Endothelial cell of umbilical vein (primary cell): ENCODE data around the gene KDM4D. TPM values are rescaled to one million over a fixed set of nuclear protein-coding genes. Genes with fewer than 3 reads are reported as not detected.
A peak's percentile ranks its signal among the peaks of the same experiment; 100 is the strongest.

Experiments
- BruUV-seq: library from RNA; stranded (reverse); fragments of 400-500 nt; replicated peaks from 2 replicates; lab custom pipeline; 2021; lab: Mats Ljungman, UMichigan
- CTCF ChIA-PET: fragments of 300-600, 350-600 bp; sonication (Branson Sonifier 250); formaldehyde crosslinking; loops from one replicate; lab custom pipeline; 2021; ENCODE audit warnings: antibody characterized with exemption, inconsistent platforms; lab: Charles Lee
- POLR2A ChIA-PET: fragments of 300-600, 350-600 bp; sonication (Branson Sonifier 250); formaldehyde crosslinking; loops from one replicate; lab custom pipeline; 2021; ENCODE audit warnings: antibody characterized with exemption, inconsistent platforms; lab: Charles Lee
- DNase-seq: peaks from one replicate; pipeline ENCODE4 v3.0.0-alpha.2; 2011; ENCODE audit warnings: low read depth, low spot score
- FAIRE-seq: peaks from 2 replicates; lab custom pipeline; 2011; peaks lifted over from hg19 to GRCh38; lab: Jason Lieb, UNC
- H2AFZ ChIP-seq: 2 replicates; pipeline ENCODE4 v1.6.0; 2012; ENCODE audit warnings: low read depth, low read length, control low read depth, inconsistent platforms
- H3K27ac ChIP-seq: 2 replicates; pipeline ENCODE4 v1.5.1; 2011; ENCODE audit warnings: low read depth, mild to moderate bottlenecking, control low read depth, low read length, moderate library complexity; ENCODE audit not compliant: insufficient read depth
- H3K27me3 ChIP-seq, 2 experiments: 2 replicates each; pipeline versions ENCODE4 v1.6.0 to v1.6.1; 2011; ENCODE audit warnings: low read length in 2 of 2, mixed read lengths in 1 of 2; ENCODE audit not compliant: control insufficient read depth in 2 of 2, insufficient read depth in 2 of 2
- H3K36me3 ChIP-seq, 2 experiments: 2 replicates in 1 of 2; 3 replicates in 1 of 2; pipeline ENCODE4 v1.5.1; 2011; ENCODE audit warnings: low read length in 2 of 2, mild to moderate bottlenecking in 1 of 2, moderate library complexity in 1 of 2; ENCODE audit not compliant: control insufficient read depth in 2 of 2, insufficient read depth in 2 of 2; ENCODE audit errors: extremely low read depth in 1 of 2
- H3K4me1 ChIP-seq: 3 replicates; pipeline ENCODE4 v1.5.1; 2011; ENCODE audit warnings: mild to moderate bottlenecking, low read length; ENCODE audit not compliant: control insufficient read depth, insufficient read depth; ENCODE audit errors: extremely low read depth
- H3K4me2 ChIP-seq: 2 replicates; pipeline ENCODE4 v1.6.1; 2011; ENCODE audit warnings: low read length, control low read depth, mixed read lengths; ENCODE audit not compliant: insufficient read depth
- H3K4me3 ChIP-seq, 3 experiments: fragments of 200-600 bp in 1 of 3; sonication (generic), shearing (Covaris generic) in 1 of 3; replicated peaks in 1 of 3; 2 replicates each; pipeline ENCODE4 v1.5.1; 2011 to 2016; ENCODE audit warnings: control low read depth in 3 of 3, low read length in 3 of 3, mild to moderate bottlenecking in 2 of 3, inconsistent platforms in 1 of 3, low read depth in 1 of 3, moderate library complexity in 1 of 3; ENCODE audit not compliant: insufficient read depth in 1 of 3
- H3K79me2 ChIP-seq: 2 replicates; pipeline ENCODE4 v1.6.0; 2012; ENCODE audit warnings: low read length, inconsistent platforms; ENCODE audit not compliant: control insufficient read depth, insufficient read depth
- H3K9ac ChIP-seq: replicated peaks from 2 replicates; pipeline ENCODE3; 2011; ENCODE audit warnings: low read length, control low read depth; ENCODE audit not compliant: insufficient read depth; ENCODE audit errors: extremely low read depth
- H3K9me1 ChIP-seq: replicated peaks from 3 replicates; pipeline ENCODE4 v1.6.0; 2011; ENCODE audit warnings: mild to moderate bottlenecking, low read length; ENCODE audit not compliant: control insufficient read depth, insufficient read depth; ENCODE audit errors: extremely low read depth
- H3K9me3 ChIP-seq: replicated peaks from 2 replicates; pipeline ENCODE4 v1.5.1; 2012; ENCODE audit warnings: low read length, inconsistent platforms; ENCODE audit not compliant: control insufficient read depth, insufficient read depth
- H4K20me1 ChIP-seq: replicated peaks from 2 replicates; pipeline ENCODE3; 2011; ENCODE audit warnings: mild to moderate bottlenecking, low read length; ENCODE audit not compliant: control insufficient read depth, insufficient read depth; ENCODE audit errors: extremely low read depth
- EZH2 ChIP-seq: IDR thresholded peaks from 2 replicates; pipeline ENCODE4 v1.6.1; 2012; ENCODE audit warnings: borderline replicate concordance, low read depth, mild to moderate bottlenecking, moderate library complexity, low read length, inconsistent platforms; ENCODE audit not compliant: severe bottlenecking
- FOS ChIP-seq: IDR thresholded peaks from 2 replicates; pipeline ENCODE4 v1.6.1; 2011; ENCODE audit warnings: mild to moderate bottlenecking, low read length, moderate library complexity, borderline replicate concordance; ENCODE audit not compliant: insufficient read depth
- GATA2 ChIP-seq: IDR thresholded peaks from 2 replicates; pipeline ENCODE4 v1.7.0; 2011; ENCODE audit warnings: low read depth, mild to moderate bottlenecking, moderate library complexity, mixed read lengths, low read length; ENCODE audit not compliant: insufficient read length, insufficient read depth
- JUN ChIP-seq: IDR thresholded peaks from 2 replicates; pipeline ENCODE4 v1.6.1; 2011; ENCODE audit warnings: borderline replicate concordance, low read depth; ENCODE audit not compliant: insufficient read length, insufficient read depth
- MYC ChIP-seq: IDR thresholded peaks from one replicate; pipeline ENCODE4 v1.6.1; 2011; ENCODE audit warnings: mild to moderate bottlenecking, low read depth, low read length
- POLR2A ChIP-seq: IDR thresholded peaks from 2 replicates; pipeline ENCODE4 v1.6.1; 2012; ENCODE audit warnings: low read depth, mild to moderate bottlenecking, control low read depth, low read length
- POLR2AphosphoS5 ChIP-seq: IDR thresholded peaks from 2 replicates; pipeline ENCODE4 v1.6.1; 2012; ENCODE audit warnings: low read depth, mild to moderate bottlenecking, control low read depth, low read length, moderate library complexity; ENCODE audit not compliant: insufficient read depth
- dilution Hi-C: fragments of 300-500 bp; cut with MboI; formaldehyde crosslinking; loops from one replicate; pipeline ENCODE4 v1.15.0; 2019; ENCODE audit warnings: low sequenced_read_pairs; ENCODE audit not compliant: extremely low pct_ligation_motif_present
- intact Hi-C: fragments of 100-400 bp; cut with micrococcal nuclease; formaldehyde crosslinking; loops from one replicate; pipeline ENCODE4 v1.10.0; 2022
- polyA plus RNA-seq, 4 experiments: library from polyadenylated mRNA; depleted of rRNA in 3 of 4; stranded (reverse) in 3 of 4; unstranded in 1 of 4; fragments of >200 nt; gene quantifications; 2 replicates each; pipeline versions ENCODE4 v1.2.1 to v1.2.3, GENCODE V29; 2011 to 2012; ENCODE audit warnings: missing spikeins in 1 of 4
- total RNA-seq: library from RNA; stranded (reverse); gene quantifications from 2 replicates; pipeline ENCODE4 v1.2.3, GENCODE V29; 2021
- TF ChIP-seq, protein P1 (sequence below): IDR thresholded peaks from 2 replicates; pipeline ENCODE4 v1.6.1; 2011; ENCODE audit not compliant: insufficient read depth, insufficient read length
- TF ChIP-seq, protein P2 (sequence below), 2 donors: IDR thresholded peaks; 1 replicate in 1 of 2; 2 replicates in 1 of 2; pipeline ENCODE4 v1.5.1; 2011; ENCODE audit warnings: low read length in 2 of 2, mild to moderate bottlenecking in 2 of 2, moderate library complexity in 2 of 2, control low read depth in 1 of 2, inconsistent platforms in 1 of 2, low read depth in 1 of 2; ENCODE audit not compliant: insufficient read depth in 1 of 2; ENCODE audit errors: extremely low read depth in 1 of 2

Gene KDM4D
- total and polyA plus RNA-seq, 2 donors (not counting 3 experiments of a cell fraction or from before 2014, with no cell fraction given), result 1.0 to 1.3 TPM

DNA sequence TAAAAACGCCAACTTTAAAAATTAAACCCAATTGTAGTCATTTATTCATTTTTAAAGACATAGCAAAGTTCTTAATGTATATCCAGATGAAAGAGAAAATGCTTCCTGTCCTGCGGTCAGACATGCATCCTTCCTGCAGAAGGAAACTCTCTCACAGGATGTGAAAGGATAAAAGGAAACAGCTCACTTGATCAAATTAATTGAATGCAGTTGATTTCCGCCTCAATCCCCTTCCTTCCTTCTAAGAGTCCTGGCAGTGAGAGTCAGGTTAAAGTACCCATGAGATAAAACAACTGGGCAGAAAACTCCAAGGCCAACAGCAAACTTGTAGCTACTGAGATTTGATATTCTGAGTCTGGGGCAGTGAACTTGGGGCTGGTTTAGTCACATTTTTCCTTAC, 38.7 kb upstream of the KDM4D start:
- no peaks in the 10 kb centered on the region for H4K20me1 ChIP-seq
- POLR2A ChIA-PET, result interaction anchor here (1.1 kb wide), 1 partner anchor 38 kb away, joined by 3 read pairs; the partner anchor contains the start of genes CWC15 and KDM4D
- no peaks in the 10 kb centered on the region for H3K36me3 ChIP-seq
- peak overlapping the region; percentile 96 for H3K27ac ChIP-seq
- no peaks in the 10 kb centered on the region for H3K79me2 ChIP-seq
- FAIRE-seq (peak; percentile 89), DNase-seq (peak; percentile 36)
- intact Hi-C loops (loop anchor here (1.0 to 10.0 kb wide), 4 partner anchors 9 to 800 kb away; partner anchors contain the start of genes CWC15 and KDM4D), dilution Hi-C loops (no loop called here)
- no peak overlapping the region for H3K4me3 ChIP-seq
- no peaks in the 10 kb centered on the region for H3K9me1 ChIP-seq
- H3K4me1 ChIP-seq, result peaks cover 49% of the 10 kb centered on the region
- CTCF ChIA-PET, result interaction anchor here (1.0 to 4.5 kb wide), 5 partner anchors 10 to 311 kb away, joined by 3 to 18 read pairs (median 5); no protein-coding TSS in a partner anchor
- no peaks in the 10 kb centered on the region for H3K27me3 ChIP-seq
- H3K4me2 ChIP-seq, result peak overlapping the region; percentile 71
- BruUV-seq, result no TSS peak
- peak overlapping the region; percentile 10 for H2AFZ ChIP-seq
- no peaks in the 10 kb centered on the region for H3K9me3 ChIP-seq
- TF ChIP-seq MYC (no peak), JUN (no peak), FOS (peak; percentile 15), POLR2AphosphoS5 (peak; percentile 67), POLR2A (no peak), EZH2 (no peak), GATA2 (peak; percentile 70)
- TF ChIP-seq, protein P1, sequence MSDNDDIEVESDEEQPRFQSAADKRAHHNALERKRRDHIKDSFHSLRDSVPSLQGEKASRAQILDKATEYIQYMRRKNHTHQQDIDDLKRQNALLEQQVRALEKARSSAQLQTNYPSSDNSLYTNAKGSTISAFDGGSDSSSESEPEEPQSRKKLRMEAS, result no peak
- TF ChIP-seq, protein P2, sequence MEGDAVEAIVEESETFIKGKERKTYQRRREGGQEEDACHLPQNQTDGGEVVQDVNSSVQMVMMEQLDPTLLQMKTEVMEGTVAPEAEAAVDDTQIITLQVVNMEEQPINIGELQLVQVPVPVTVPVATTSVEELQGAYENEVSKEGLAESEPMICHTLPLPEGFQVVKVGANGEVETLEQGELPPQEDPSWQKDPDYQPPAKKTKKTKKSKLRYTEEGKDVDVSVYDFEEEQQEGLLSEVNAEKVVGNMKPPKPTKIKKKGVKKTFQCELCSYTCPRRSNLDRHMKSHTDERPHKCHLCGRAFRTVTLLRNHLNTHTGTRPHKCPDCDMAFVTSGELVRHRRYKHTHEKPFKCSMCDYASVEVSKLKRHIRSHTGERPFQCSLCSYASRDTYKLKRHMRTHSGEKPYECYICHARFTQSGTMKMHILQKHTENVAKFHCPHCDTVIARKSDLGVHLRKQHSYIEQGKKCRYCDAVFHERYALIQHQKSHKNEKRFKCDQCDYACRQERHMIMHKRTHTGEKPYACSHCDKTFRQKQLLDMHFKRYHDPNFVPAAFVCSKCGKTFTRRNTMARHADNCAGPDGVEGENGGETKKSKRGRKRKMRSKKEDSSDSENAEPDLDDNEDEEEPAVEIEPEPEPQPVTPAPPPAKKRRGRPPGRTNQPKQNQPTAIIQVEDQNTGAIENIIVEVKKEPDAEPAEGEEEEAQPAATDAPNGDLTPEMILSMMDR (IDR thresholded peaks at IDR 0.05; ENCODE audit: extremely low read depth in 1 of 2, insufficient read depth in 1 of 2, low read depth in 1 of 2, low read length in 2 of 2), result no peak
- peak overlapping the region; percentile 78 for H3K9ac ChIP-seq
